ENCODE measurements around the gene CORO7.

- no peak for TF ChIP-seq CTCF (IDR thresholded peaks at IDR 0.05)
- no peak for TF ChIP-seq POLR2A (IDR thresholded peaks at IDR 0.05)
Observed at GRCh38 chr16:4443986-4444385, 27.6 kb upstream of the CORO7 start.
